NCI-H1092 treated with DMSO at 0.1 percent for 48 hours (cell line): ENCODE measurements around the gene CCDC127.

Experiments
- DNase-seq: peaks from one replicate; lab custom pipeline; 2025; lab: John Stamatoyannopoulos, UW

CCDC127 gene

GRCh38 chr5:189486-189885 is 28.5 kb downstream of the CCDC127 start:
- no peak for DNase-seq

- peak; percentile 79 for DNase-seq
Measured at GRCh38 chr5:188488-189481, 29.2 kb downstream of the CCDC127 start.

- no peak for DNase-seq
Measured at GRCh38 chr5:187617-188451, 30.1 kb downstream of the CCDC127 start.

DNA sequence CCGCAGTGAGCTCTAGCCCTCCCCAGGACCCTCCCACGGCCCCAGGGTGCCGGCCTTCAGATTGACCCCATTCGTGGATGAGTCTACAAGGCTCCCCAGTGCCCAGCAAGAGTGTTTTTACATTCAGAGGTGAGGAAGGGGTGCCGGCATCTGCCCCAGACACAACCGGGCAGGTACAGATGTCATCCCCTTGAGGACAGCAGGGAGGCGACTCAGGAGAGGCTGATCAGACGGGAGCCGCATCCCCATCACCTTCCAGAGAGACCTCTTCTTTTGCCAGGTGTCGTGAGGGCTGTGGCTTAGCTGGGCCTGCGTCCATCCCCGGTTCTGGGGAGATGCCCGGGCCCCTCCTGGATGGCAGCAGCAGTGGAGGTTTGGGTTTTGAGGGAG is 30.9 kb downstream of the CCDC127 start:
- no peak for DNase-seq

DNA sequence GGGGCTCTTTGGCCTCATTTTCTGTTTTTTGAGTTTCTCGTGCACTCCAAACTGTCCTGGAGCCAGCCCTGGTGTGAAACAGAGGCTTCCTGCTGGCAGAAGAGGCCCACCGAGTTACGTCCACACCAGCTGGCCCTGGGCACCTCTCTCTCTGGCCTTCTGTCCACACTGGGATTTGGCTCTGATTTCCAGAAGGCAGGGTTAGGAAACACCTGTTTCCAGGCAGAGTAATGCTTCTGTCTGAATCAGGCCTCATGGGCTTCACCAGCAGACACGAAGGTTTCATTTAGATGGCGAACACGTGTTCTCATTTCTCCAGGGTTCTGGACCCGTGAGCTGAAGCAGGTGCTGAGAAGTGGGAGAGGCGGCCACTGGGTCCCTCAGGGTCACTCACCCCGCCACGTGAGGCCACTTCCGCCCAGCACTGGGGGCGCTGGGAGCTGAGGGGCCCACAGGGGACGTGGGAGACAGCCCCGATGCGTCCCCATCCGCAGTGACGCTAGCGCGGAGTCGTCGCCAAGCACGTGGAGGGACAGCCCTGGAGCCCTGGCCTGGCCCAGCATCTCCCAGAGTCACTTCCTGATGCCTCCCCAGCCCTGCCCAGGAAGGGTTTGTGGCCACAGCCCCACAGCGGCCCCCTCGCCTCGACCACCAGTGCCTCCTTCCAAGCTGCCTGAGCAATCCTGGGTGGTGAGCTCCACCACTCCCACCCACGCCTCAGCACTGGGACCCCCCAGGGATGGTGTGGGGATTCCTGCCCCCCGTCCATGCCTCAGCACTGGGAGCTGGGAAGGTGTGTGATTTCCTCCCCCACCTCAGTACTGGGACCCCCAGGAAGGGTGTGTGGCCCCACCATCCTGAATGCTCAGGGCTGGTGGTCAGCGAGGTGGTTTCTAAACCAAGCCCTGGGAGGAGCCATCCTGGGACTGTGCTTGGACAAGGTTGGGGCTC is 31.6 kb downstream of the CCDC127 start:
- no peak for DNase-seq

DNA sequence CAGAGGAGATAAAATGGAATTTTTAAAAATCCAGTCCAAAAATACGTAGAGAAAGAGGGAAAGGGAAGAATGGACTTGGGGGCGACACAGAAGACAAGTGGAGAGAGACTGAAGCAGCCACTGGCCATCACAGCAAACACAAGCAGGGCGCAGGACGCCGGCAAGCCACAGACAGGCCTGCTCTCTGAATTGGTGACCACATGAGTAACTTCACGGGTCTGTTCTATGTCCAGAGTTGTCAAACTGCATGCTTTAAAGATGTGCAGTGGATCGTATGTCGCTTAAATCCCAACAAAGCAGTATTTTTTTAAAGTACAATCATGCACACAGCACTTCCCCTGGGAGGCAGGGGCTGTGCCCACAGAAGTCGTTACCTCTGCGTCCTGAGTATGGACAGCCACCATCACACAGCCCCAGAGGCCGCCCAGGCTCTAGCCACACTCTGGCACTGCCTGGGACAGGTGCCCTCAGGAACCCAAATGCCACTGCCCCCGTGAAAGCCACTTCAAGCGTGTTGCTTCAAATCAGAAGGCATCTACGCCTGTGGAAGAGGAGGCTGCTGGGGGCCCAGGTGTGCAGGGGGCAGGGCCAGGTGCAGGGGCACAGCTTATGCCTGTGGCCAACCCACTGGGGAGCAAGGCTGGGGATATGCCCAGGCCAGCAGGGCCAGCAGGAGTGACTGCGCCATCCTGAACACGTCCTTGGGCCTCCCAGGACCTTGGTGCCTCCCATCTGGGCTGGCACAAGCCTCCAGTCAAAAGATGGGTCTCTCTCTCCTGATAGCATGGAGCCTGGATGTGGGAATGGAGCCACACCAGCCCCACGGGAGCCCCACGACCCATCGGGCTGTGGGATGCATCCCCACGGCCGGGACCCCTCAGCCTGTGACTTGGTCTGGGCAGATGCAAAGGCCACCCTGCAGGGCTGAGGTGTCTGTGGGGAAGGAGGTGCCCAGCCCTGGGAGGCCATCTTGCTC is 32.6 kb downstream of the CCDC127 start:
- no peak for DNase-seq

GRCh38 chr5:184471-184870 is 33.5 kb downstream of the CCDC127 start:
- no peak for DNase-seq

- no peak for DNase-seq
Measured at GRCh38 chr5:182126-182525, 35.8 kb downstream of the CCDC127 start.

GRCh38 chr5:181566-181965 is 36.4 kb downstream of the CCDC127 start:
- DNase-seq = no peak

DNA sequence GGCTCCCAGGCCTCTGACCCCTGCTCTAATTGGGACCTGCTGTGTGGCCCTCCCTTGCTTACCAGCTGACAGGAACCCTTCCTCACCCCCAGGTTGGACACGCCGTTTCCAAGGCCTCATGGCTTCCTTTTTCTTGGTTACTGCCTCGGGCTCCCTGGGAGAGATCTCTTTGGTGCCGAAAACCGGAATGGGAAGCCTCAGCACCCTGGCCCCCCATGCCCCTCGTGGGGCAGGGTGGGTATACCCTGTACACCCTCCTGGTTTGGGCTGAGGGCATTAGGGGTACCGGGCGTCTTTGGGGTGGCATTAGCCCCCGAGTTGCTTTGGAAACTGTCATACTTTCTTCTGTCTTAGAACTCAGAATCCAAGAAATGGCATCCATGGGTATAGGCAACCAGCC is 36.8 kb downstream of the CCDC127 start:
- no peak for DNase-seq

DNA sequence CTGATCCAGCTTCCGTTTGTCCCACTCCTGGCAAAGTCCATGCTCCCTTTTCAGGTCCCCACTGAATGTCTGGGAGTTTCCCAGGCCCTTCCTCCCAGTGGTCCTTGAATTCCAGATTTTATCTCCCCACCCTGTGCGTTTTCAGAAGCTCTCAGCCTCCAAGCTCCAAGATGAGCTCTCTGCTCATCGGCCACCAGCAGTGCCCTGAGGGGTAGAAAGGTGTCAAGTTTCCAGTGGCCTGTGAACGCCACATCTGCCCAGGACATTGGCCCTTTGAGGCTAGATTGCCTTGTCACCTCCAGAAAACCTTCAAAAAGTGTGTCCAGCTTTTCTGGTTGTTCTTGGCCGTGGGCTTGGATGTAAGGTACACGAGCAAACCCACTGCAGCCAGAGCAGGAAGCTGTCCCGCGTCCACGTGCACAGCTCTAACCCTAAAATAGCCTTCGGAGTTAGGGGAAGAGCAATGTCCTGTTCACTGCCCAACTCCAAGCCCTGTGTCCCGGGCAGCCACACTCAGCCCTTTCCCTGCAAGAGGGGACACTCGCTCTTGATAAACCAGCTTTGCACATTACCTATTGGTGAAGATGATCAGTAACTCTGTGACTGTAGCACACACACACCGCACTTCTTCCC is 37.6 kb downstream of the CCDC127 start:
- no peak for DNase-seq

- no peak for DNase-seq
Measured at GRCh38 chr5:179401-179800, 38.6 kb downstream of the CCDC127 start.

- DNase-seq = no peak
Measured at GRCh38 chr5:178110-178509, 39.8 kb downstream of the CCDC127 start.

DNA sequence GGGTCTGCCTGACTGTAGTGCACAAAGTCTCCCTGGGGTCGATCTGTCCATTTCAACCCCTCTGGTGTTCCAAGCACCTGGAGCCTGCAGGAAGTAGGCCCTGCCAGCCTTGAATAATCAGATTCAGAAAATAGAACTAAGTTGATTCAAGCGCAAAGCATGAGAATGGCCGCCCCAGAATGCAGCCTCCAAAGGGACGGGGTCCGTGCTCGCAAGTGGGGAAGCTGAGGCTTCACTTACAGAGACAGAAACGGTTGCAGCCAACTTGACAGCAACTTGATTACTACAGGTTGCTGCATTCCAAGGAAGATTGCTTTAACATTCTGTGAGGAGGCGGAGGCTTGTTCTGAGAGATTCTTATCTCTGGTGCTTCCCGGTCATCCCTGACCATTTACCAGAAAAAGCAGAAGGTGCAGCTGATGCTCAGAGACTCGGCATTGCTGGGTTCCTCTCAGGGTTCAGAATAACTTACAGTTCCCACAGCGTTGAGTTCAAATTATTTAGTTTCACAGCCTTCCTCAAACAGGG is 41.6 kb downstream of the CCDC127 start:
- DNase-seq = no peak

GRCh38 chr5:174876-175465 is 43.0 kb downstream of the CCDC127 start:
- no peak for DNase-seq

DNA sequence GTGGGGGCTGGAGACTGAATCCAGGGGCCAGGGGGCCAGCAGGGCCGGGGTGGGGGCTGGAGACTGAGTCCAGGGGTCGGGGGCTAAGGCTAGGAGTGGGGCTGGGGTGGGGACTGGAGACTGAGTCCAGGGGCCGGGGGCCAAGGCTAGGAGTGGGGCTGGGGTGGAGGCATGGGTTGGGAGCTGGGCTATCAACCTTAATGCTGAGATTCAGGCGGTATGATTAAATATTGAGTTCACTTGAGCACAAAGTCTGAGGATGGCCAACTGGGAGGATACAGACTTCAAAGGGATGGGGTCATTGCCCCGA is 43.7 kb downstream of the CCDC127 start:
- DNase-seq = no peak

- no peak for DNase-seq
Measured at GRCh38 chr5:173392-174290, 44.3 kb downstream of the CCDC127 start.

DNA sequence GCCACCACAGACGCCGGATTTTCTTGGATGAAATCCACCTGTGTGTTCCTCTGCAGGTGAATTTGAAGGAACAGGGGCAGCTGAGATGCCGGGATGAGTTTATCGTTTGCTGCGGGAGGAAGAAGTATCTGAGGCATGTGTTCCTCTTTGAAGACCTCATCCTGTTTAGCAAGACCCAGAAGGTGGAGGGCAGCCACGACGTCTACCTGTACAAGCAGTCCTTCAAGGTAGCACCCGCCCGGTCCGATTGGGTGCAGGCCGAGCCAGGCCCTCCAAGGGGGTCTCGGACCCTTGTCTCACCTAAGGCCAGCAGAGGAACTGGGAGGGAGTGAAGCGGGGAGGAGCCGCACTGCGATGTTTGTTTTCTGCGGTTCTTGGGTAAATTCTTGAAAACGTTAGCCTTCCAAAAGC is 45.1 kb downstream of the CCDC127 start:
- no peak for DNase-seq

- no peak for DNase-seq
Measured at GRCh38 chr5:172421-172820, 45.5 kb downstream of the CCDC127 start.
